ENCODE data around the gene GINS3. TPM values are rescaled to one million over a fixed set of nuclear protein-coding genes. Genes with fewer than 3 reads are reported as not detected.

The GINS3 gene
- total RNA-seq, 4 donors from 2014 or later, result 1.2 to 2.0 (median 1.8) TPM

- TF ChIP-seq EP300 (IDR thresholded peaks at IDR 0.05) (no peak), CTCF (IDR thresholded peaks at IDR 0.05) (no peak)
- intact Hi-C loops (cut with DNase I), result no loop called here
- 91% methylated on average over 8 of the region's 8 CpGs for WGBS
- Histone ChIP-seq H3K4me3 (no peak overlapping the region), H3K4me1 (no peaks in the 10 kb centered on the region), H3K9me3 (no peaks in the 10 kb centered on the region), H3K27me3 (peaks cover 0 to 33% (median 0%) of the 10 kb centered on the region in 4 donors), H3K36me3 (no peaks in the 10 kb centered on the region), H3K27ac (replicated peaks in 1 of 4) (no peak overlapping the region)
- DNase-seq (ENCODE audit: extremely low spot score), result no peak
These were observed 33.0 kb downstream of the GINS3 start for GRCh38 chr16:58425245-58425644.

- H3K9me3 ChIP-seq, result no peaks in the 10 kb centered on the region
- intact Hi-C loops (cut with DNase I), result no loop called here
- TF ChIP-seq POLR2A (IDR thresholded peaks at IDR 0.05; ENCODE audit: low read depth) (no peak), POLR2AphosphoS5 (IDR thresholded peaks at IDR 0.05) (no peak), EP300 (IDR thresholded peaks at IDR 0.05) (no peak), CTCF (IDR thresholded peaks at IDR 0.05) (no peak)
- H3K4me1 ChIP-seq, result no peaks in the 10 kb centered on the region
- no peaks in the 10 kb centered on the region for H3K36me3 ChIP-seq
- H3K27ac ChIP-seq (replicated peaks in 1 of 4), result no peak overlapping the region
- H3K27me3 ChIP-seq, result peaks cover 0 to 26% (median 0%) of the 10 kb centered on the region in 4 donors
- no peak overlapping the region for H3K4me3 ChIP-seq
- 72% methylated on average over 10 of the region's 10 CpGs for whole genome bisulfite sequencing
- no peak for DNase-seq (ENCODE audit: extremely low spot score)
These were observed 33.7 kb downstream of the GINS3 start for GRCh38 chr16:58425756-58426494.

GRCh38 chr16:58426966-58427365 lies 34.7 kb downstream of the GINS3 start:
- intact Hi-C loops (cut with DNase I), result no loop called here
- TF ChIP-seq POLR2AphosphoS5 (IDR thresholded peaks at IDR 0.05) (no peak), POLR2A (IDR thresholded peaks at IDR 0.05; ENCODE audit: low read depth) (no peak), EP300 (IDR thresholded peaks at IDR 0.05) (no peak), CTCF (IDR thresholded peaks at IDR 0.05) (no peak)
- no peak overlapping the region for H3K4me3 ChIP-seq
- DNase-seq (ENCODE audit: extremely low spot score), result no peak
- H3K27ac ChIP-seq (replicated peaks in 1 of 4), result no peak overlapping the region
- WGBS, result 54% methylated on average over 2 of the region's 2 CpGs
- peaks cover 0 to 28% (median 0%) of the 10 kb centered on the region in 4 donors for H3K27me3 ChIP-seq
- no peaks in the 10 kb centered on the region for H3K36me3 ChIP-seq
- H3K9me3 ChIP-seq, result no peaks in the 10 kb centered on the region
- no peaks in the 10 kb centered on the region for H3K4me1 ChIP-seq

- H3K36me3 ChIP-seq, result no peaks in the 10 kb centered on the region
- intact Hi-C loops (cut with DNase I), result no loop called here
- no peaks in the 10 kb centered on the region for H3K9me3 ChIP-seq
- no peak overlapping the region for H3K4me3 ChIP-seq
- no peak overlapping the region for H3K27ac ChIP-seq (replicated peaks in 1 of 4)
- peaks cover 0 to 23% (median 0%) of the 10 kb centered on the region in 4 donors for H3K27me3 ChIP-seq
- DNase-seq (ENCODE audit: extremely low spot score), result no peak
- TF ChIP-seq EP300 (IDR thresholded peaks at IDR 0.05) (no peak), POLR2A (IDR thresholded peaks at IDR 0.05; ENCODE audit: low read depth) (no peak), CTCF (IDR thresholded peaks at IDR 0.05) (no peak), POLR2AphosphoS5 (IDR thresholded peaks at IDR 0.05) (no peak)
- 79% methylated on average over 10 of the region's 11 CpGs for WGBS
- peaks cover 0 to 6% (median 0%) of the 10 kb centered on the region in 4 donors for H3K4me1 ChIP-seq
These were observed 36.6 kb downstream of the GINS3 start for GRCh38 chr16:58428621-58429542.
